ENCODE results near the gene HOXA7. TPM values are rescaled to one million over a fixed set of nuclear protein-coding genes. Genes with fewer than 3 reads are reported as not detected.

HOXA7 gene
- total and polyA plus RNA-seq, 2 donors (not counting 3 experiments of a cell fraction or from before 2014, with no cell fraction given), result 18.1 to 18.5 TPM

- ChIA-PET POLR2A (interaction anchor here (1.2 kb wide), 1 partner anchor 23 kb away, joined by 4 read pairs; no protein-coding TSS in a partner anchor), CTCF (interaction anchor here (0.7 to 9.1 kb wide), 5 partner anchors 16 to 40 kb away, joined by 3 to 70 read pairs (median 3); no protein-coding TSS in a partner anchor)
- Histone ChIP-seq H3K27ac (ENCODE audit: insufficient read depth, low read depth, low read length) (peak overlapping the region; percentile 96), H3K36me3 (ENCODE audit: control insufficient read depth in 2 of 2, extremely low read depth in 1 of 2, insufficient read depth in 2 of 2, low read length in 2 of 2) (no peaks in the 10 kb centered on the region), H4K20me1 (replicated peaks; ENCODE audit: control insufficient read depth, extremely low read depth, insufficient read depth, low read length) (no peaks in the 10 kb centered on the region), H3K4me2 (ENCODE audit: insufficient read depth, low read length) (peak overlapping the region; percentile 92), H2AFZ (ENCODE audit: low read depth, low read length) (peak overlapping the region; percentile 3), H3K4me1 (ENCODE audit: control insufficient read depth, extremely low read depth, insufficient read depth, low read length) (peaks cover 88% of the 10 kb centered on the region), H3K27me3 (ENCODE audit: control insufficient read depth in 2 of 2, insufficient read depth in 2 of 2, low read length in 2 of 2) (no peaks in the 10 kb centered on the region), H3K4me3 (replicated peaks in 1 of 3; ENCODE audit: insufficient read depth in 1 of 3, low read depth in 1 of 3, low read length in 3 of 3) (peak overlapping the region; percentile 9 to 68 (median 15)), H3K9me3 (replicated peaks; ENCODE audit: control insufficient read depth, insufficient read depth, low read length) (no peaks in the 10 kb centered on the region), H3K9ac (replicated peaks; ENCODE audit: extremely low read depth, insufficient read depth, low read length) (peak overlapping the region; percentile 81), H3K9me1 (replicated peaks; ENCODE audit: control insufficient read depth, extremely low read depth, insufficient read depth, low read length) (no peaks in the 10 kb centered on the region), H3K79me2 (ENCODE audit: control insufficient read depth, insufficient read depth, low read length) (peaks cover 68% of the 10 kb centered on the region)
- intact Hi-C loops (cut with micrococcal nuclease) (no loop called here), dilution Hi-C loops (cut with MboI; ENCODE audit: extremely low pct_ligation_motif_present, low sequenced_read_pairs) (no loop called here)
- TF ChIP-seq MAX (IDR thresholded peaks at IDR 0.05; ENCODE audit: insufficient read depth, insufficient read length) (no peak), POLR2A (IDR thresholded peaks at IDR 0.05; ENCODE audit: low read depth, low read length) (peak; percentile 24)
- no TSS peak for BruUV-seq (replicated peaks)
- FAIRE-seq (peak; percentile 78), DNase-seq (ENCODE audit: low read depth, low spot score) (no peak)
These were observed 34.2 kb downstream of the HOXA7 start for GRCh38 chr7:27122077-27122910.

- intact Hi-C loops (cut with micrococcal nuclease) (no loop called here), dilution Hi-C loops (cut with MboI; ENCODE audit: extremely low pct_ligation_motif_present, low sequenced_read_pairs) (no loop called here)
- peak overlapping the region; percentile 92 for H3K4me2 ChIP-seq (ENCODE audit: insufficient read depth, low read length)
- H3K9ac ChIP-seq (replicated peaks; ENCODE audit: extremely low read depth, insufficient read depth, low read length), result peak overlapping the region; percentile 81
- ChIA-PET POLR2A (interaction anchor here (1.2 to 1.5 kb wide), 2 partner anchors 22 to 24 kb away, joined by 4 read pairs; no protein-coding TSS in a partner anchor), CTCF (interaction anchor here (0.8 to 9.1 kb wide), 2 partner anchors 15 to 40 kb away, joined by 3 to 70 read pairs; no protein-coding TSS in a partner anchor)
- DNase-seq (ENCODE audit: low read depth, low spot score) (no peak), FAIRE-seq (no peak)
- no peaks in the 10 kb centered on the region for H3K9me1 ChIP-seq (replicated peaks; ENCODE audit: control insufficient read depth, extremely low read depth, insufficient read depth, low read length)
- H3K27me3 ChIP-seq (ENCODE audit: control insufficient read depth in 2 of 2, insufficient read depth in 2 of 2, low read length in 2 of 2), result no peaks in the 10 kb centered on the region
- no TSS peak for BruUV-seq (replicated peaks)
- peak overlapping the region in 2 of 3 experiments; percentile 9 to 68 for H3K4me3 ChIP-seq (replicated peaks in 1 of 3; ENCODE audit: insufficient read depth in 1 of 3, low read depth in 1 of 3, low read length in 3 of 3)
- no peaks in the 10 kb centered on the region for H3K9me3 ChIP-seq (replicated peaks; ENCODE audit: control insufficient read depth, insufficient read depth, low read length)
- H4K20me1 ChIP-seq (replicated peaks; ENCODE audit: control insufficient read depth, extremely low read depth, insufficient read depth, low read length), result no peaks in the 10 kb centered on the region
- peak overlapping the region; percentile 96 for H3K27ac ChIP-seq (ENCODE audit: insufficient read depth, low read depth, low read length)
- H3K79me2 ChIP-seq (ENCODE audit: control insufficient read depth, insufficient read depth, low read length), result peaks cover 70% of the 10 kb centered on the region
- H3K4me1 ChIP-seq (ENCODE audit: control insufficient read depth, extremely low read depth, insufficient read depth, low read length), result peaks cover 94% of the 10 kb centered on the region
- H2AFZ ChIP-seq (ENCODE audit: low read depth, low read length), result no peak overlapping the region
- no peaks in the 10 kb centered on the region for H3K36me3 ChIP-seq (ENCODE audit: control insufficient read depth in 2 of 2, extremely low read depth in 1 of 2, insufficient read depth in 2 of 2, low read length in 2 of 2)
- no peak for TF ChIP-seq GATA2 (IDR thresholded peaks at IDR 0.05; ENCODE audit: insufficient read depth, insufficient read length, low read depth, low read length)
- no peak for TF ChIP-seq CTCF (IDR thresholded peaks at IDR 0.05; ENCODE audit: extremely low read depth in 1 of 2, insufficient read depth in 1 of 2, low read depth in 1 of 2, low read length in 2 of 2)
- TF ChIP-seq MYC (IDR thresholded peaks at IDR 0.05; ENCODE audit: low read depth, low read length), result no peak
- TF ChIP-seq JUN (IDR thresholded peaks at IDR 0.05; ENCODE audit: borderline replicate concordance, insufficient read depth, insufficient read length, low read depth), result no peak
- no peak for TF ChIP-seq POLR2A (IDR thresholded peaks at IDR 0.05; ENCODE audit: low read depth, low read length)
- no peak for TF ChIP-seq FOS (IDR thresholded peaks at IDR 0.05; ENCODE audit: borderline replicate concordance, insufficient read depth, low read length)
- no peak for TF ChIP-seq EZH2 (IDR thresholded peaks at IDR 0.05; ENCODE audit: borderline replicate concordance, low read depth, low read length, severe bottlenecking)
- no peak for TF ChIP-seq POLR2AphosphoS5 (IDR thresholded peaks at IDR 0.05; ENCODE audit: insufficient read depth, low read depth, low read length)
- TF ChIP-seq MAX (IDR thresholded peaks at IDR 0.05; ENCODE audit: insufficient read depth, insufficient read length), result no peak
These were observed 34.8 kb downstream of the HOXA7 start for GRCh38 chr7:27121684-27122076.
